Stimulated activated naive CD8-positive, alpha-beta T cell treated with anti-CD3 and anti-CD28 coated beads, Interleukin-15, Interleukin-2, amounts not matched to agents 100 ng/mL and 50 ng/mL, for 24 hours (primary cell): Measurements from ENCODE around the gene ABLIM2.

Experiments used
- H3K27ac Mint-ChIP-seq: one replicate; pipeline ENCODE4 v1.8.0; 2021; ENCODE audit warnings: mild to moderate bottlenecking, mixed read lengths
- H3K27me3 Mint-ChIP-seq: one replicate; pipeline ENCODE4 v1.8.0; 2021; ENCODE audit warnings: mixed read lengths
- H3K36me3 Mint-ChIP-seq: one replicate; pipeline ENCODE4 v1.8.0; 2021; ENCODE audit warnings: low read depth, mixed read lengths
- H3K4me1 Mint-ChIP-seq: one replicate; pipeline ENCODE4 v1.8.0; 2021; ENCODE audit warnings: low read depth, mixed read lengths
- H3K4me3 Mint-ChIP-seq: one replicate; pipeline ENCODE4 v1.8.0; 2021; ENCODE audit warnings: mild to moderate bottlenecking, mixed read lengths
- H3K9me3 Mint-ChIP-seq: one replicate; pipeline ENCODE4 v1.8.0; 2021; ENCODE audit warnings: mixed read lengths

The ABLIM2 gene

DNA sequence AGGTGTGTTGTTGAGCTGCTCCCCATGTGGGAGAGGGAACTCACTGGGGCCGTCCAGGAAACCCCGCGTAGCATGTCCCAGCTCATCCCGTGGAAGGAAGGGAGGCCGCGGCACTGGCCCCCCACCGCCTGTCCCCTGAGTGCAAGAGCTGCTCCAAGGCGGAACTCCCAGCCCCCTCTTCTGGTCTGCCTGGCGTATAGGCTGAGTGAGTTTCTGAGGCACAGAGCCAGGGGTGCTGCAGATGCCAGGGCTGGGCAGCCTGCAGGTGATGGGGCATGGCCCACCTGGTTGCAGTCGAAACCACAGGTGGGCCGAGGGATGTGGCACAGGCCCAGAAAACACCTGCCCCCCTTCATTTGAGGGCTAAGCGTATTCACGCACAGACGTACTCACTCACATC lies 49.6 kb downstream of the ABLIM2 start:
- Mint-ChIP-seq H3K27me3 (peaks cover 3% of the 10 kb centered on the region), H3K4me3 (no peak overlapping the region), H3K27ac (no peak overlapping the region), H3K36me3 (no peaks in the 10 kb centered on the region), H3K9me3 (no peaks in the 10 kb centered on the region), H3K4me1 (peaks cover 3% of the 10 kb centered on the region)

DNA sequence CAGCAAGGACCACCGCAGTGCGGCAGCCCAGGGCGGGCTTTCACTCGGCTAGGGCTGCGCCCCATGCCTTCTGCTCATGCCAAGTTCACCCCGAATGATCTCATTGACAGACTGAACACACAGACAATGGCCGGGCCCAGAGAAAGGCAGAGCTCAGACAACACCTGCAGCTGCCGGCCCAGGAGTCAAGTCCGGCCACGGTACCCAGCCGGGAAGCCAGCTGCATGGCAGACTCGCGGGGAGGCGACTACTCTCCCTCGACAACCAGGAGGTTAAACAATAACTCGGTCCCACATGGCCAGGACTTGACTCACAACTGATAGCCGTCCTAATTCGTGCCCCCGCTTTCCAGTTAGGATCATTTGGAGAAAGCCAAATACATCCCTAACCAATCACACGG lies 50.4 kb downstream of the ABLIM2 start:
- Mint-ChIP-seq H3K27me3 (peaks cover 3% of the 10 kb centered on the region), H3K27ac (no peak overlapping the region), H3K36me3 (no peaks in the 10 kb centered on the region), H3K4me3 (no peak overlapping the region), H3K9me3 (no peaks in the 10 kb centered on the region), H3K4me1 (peaks cover 3% of the 10 kb centered on the region)

DNA sequence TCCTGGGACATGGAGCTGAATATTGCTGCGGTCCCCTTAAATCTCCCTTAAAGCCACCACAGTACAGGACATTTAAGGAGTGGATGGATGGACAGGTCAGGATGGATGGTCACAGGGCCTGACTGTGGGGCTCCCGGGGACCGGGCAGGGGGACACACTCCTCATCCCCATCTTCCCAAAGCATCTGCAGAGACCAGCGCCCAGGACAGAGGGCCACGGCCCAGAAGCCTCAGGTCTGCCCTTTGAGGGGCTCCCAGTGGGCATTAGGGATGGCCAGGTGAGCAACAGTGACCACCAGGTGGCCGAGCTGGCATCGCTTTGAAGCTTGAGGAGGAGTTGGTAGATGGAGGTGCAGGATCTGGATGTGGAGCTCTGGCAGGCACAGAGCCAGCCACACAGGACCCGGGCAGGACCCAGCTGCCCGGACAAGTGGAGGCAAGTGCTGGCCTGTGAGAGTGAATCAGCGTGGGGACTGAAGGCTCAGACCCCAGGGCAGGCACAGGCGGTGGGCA lies 51.4 kb downstream of the ABLIM2 start:
- Mint-ChIP-seq H3K27me3 (peaks cover 6% of the 10 kb centered on the region), H3K4me3 (no peak overlapping the region), H3K4me1 (peaks cover 3% of the 10 kb centered on the region), H3K27ac (no peak overlapping the region), H3K9me3 (no peaks in the 10 kb centered on the region), H3K36me3 (no peaks in the 10 kb centered on the region)

DNA sequence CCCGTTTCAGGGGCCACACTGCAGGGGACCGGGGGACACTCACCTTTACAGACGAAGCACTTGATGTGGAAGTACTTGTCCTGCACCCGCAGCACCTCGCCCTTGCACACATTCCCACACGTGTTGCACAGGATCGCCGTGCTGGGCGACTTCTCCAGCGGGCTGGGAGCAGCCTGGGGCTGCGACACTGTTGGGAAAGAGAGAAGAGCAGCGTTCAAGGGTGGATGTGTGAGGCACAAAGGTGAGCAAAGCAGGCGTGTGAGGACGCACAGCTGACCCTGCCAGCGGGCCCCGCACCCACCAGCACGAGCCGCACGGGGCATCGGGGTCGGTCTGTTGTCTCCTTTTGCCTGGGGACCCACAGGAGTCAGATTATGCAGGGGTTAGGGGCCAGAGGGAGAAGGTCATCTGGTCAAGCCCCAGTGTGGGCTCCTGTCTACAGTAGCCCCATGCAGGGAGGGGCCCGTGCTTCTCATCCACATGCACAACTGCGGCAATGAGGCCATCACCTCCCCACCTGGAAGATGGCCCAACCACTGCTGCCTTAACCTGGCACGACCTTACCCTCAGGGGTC lies 52.1 kb downstream of the ABLIM2 start:
- peaks cover 6% of the 10 kb centered on the region for H3K27me3 Mint-ChIP-seq
- no peaks in the 10 kb centered on the region for H3K36me3 Mint-ChIP-seq
- H3K4me1 Mint-ChIP-seq, result peaks cover 3% of the 10 kb centered on the region
- H3K9me3 Mint-ChIP-seq, result no peaks in the 10 kb centered on the region
- no peak overlapping the region for H3K27ac Mint-ChIP-seq
- H3K4me3 Mint-ChIP-seq, result no peak overlapping the region

DNA sequence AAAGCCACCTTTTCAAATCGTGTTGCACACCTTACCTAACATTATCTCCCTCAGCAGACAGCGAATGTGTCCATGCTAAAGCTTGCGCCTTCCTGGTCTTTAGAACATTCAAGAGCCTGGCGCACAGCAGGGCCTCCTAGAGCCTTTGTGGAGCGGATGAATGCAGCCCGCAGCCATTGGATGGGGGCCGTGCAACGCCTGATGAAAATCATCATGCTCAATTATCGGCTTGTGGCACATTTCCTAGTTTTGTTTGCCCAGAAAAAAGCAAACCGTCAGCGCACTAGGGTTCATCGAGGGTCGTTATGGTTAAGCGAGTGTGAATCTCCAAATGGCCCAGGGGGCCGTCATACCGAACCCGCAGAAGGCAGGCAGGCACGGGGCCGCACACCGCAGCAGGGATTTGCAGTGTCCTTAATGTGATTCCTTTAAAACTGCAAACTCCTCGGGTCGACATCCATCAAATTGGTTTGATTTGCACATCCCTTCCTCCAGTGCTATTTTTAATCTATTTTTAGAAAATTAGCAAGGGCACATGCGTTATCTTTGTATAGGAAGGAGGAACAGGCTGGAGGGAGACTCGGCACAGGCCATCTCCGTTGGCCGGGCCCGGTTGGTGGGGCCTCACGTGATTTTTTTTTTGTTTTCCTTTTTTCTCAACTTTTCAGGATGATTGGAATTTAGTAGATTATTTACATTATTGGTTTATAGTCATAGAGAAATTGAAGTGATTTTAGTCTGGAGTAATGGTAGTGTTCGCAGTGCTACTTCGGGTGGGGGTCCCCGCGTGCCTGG lies 53.1 kb downstream of the ABLIM2 start:
- Mint-ChIP-seq H3K27me3 (peaks cover 3% of the 10 kb centered on the region), H3K4me3 (no peak overlapping the region), H3K4me1 (peaks cover 3% of the 10 kb centered on the region), H3K9me3 (no peaks in the 10 kb centered on the region), H3K27ac (no peak overlapping the region), H3K36me3 (no peaks in the 10 kb centered on the region)

DNA sequence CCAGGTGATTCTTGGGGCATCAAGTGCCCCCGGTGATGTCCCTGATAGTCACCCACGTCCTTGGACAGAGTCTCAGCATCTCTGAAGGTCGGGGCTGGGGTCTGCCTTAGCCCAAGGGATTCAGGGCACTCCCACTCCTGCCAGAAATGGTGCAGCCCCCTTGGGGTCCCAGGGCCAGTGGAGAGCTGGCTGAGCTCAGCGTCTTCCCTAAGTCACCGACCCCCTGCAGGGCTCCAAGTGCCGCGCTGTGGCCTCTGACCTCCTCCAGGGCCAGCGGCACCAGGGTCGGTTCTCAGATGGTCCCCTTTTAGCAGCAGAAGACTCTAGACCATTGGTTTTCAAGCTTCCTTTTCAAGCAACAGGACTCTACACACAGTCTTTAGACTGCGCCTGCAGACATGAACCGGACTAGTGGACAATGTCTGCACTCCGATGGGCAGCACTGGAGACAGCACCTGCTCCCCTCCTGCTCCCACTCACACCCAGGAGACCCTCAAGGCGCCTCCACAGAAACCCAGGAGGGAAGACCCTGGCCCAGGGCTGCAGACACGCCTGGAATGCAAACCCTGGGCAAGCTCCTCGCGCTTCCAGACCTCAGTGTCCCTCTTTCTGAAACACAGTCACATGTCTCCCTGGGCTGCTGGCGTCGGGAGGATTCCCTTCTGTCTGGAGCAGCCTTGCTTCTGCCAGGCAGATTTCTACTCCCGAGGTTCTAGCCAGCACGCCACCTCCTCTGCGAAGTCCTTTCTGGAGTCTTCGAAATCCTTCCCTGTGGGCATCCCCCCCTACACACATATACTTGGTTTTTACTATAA lies 53.9 kb downstream of the ABLIM2 start:
- Mint-ChIP-seq H3K4me1 (no peaks in the 10 kb centered on the region), H3K4me3 (no peak overlapping the region), H3K27me3 (peaks cover 3% of the 10 kb centered on the region)

DNA sequence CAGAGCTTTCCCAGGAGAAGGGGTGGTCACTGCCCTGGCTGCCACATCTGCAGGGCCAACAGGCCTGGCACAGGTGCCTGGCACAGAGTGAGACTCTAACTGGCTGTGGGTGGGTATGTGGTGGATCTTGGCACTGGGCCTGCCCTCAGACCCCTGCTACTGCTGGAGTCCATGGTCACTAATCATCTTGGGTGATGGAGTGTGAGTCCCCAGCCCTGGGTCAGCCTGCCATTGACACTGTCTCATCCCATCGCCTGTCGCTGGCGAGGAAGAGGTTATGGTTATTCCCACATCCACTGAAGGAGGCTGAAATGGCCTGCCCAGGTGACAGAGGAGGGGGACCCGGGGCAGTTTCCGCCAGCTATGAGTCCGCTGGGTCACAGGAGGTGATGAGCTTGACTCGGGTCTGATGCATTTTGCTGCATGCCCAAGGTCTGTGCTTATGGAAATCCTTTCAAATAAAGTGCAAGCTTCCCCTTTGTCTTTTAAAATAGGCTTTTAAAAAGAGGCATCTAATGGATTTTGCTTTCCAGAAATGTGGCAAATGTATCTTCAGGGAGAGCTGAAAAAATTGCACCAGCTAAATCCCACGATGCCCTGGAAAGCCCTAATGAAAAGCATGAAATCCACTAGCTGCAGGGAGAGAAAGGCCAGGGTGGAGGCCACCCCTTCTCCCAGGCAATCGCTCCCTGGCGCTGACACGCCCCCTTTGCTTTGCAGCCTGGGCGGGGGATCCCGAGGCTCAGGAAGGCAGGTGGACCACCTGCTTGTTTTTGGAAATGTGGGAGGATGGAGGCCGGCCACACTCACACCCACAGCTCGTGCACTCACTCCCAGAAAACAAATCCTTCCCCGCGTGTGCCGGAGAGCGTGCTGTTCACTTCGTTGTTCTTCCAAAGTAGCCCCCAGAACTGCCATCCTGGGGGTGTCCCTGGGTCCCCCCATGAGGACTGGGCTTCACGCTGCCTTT lies 54.9 kb downstream of the ABLIM2 start:
- Mint-ChIP-seq H3K9me3 (no peaks in the 10 kb centered on the region), H3K4me3 (no peak overlapping the region), H3K27ac (no peak overlapping the region), H3K27me3 (peaks cover 3% of the 10 kb centered on the region), H3K4me1 (no peaks in the 10 kb centered on the region), H3K36me3 (no peaks in the 10 kb centered on the region)

More for the DNA sequence above, 53.9 kb downstream of the ABLIM2 start:
- H3K9me3 Mint-ChIP-seq, result no peaks in the 10 kb centered on the region
- H3K36me3 Mint-ChIP-seq, result no peaks in the 10 kb centered on the region
- no peak overlapping the region for H3K27ac Mint-ChIP-seq

DNA sequence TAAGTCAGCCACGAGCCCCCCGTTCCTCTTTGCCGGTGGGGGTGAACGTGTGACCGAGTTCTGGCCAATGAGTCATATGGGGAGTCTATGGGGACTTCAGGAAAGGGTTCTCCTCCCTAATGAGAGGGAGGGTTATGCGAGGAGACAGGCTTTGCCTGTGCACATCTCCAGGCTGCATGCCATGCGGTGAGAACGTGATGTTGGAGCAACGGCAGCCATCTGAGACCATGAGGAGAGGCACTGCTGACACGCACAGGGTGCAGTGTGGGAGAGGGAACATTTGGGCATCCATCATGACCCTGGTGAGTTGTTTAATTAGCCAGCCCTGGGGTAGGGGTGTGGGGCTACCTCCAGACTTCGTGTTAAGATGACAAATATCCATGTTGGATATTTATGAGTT lies 55.8 kb downstream of the ABLIM2 start:
- Mint-ChIP-seq H3K27me3 (peaks cover 3% of the 10 kb centered on the region), H3K9me3 (no peaks in the 10 kb centered on the region), H3K4me3 (no peak overlapping the region), H3K27ac (no peak overlapping the region), H3K36me3 (no peaks in the 10 kb centered on the region), H3K4me1 (no peaks in the 10 kb centered on the region)

DNA sequence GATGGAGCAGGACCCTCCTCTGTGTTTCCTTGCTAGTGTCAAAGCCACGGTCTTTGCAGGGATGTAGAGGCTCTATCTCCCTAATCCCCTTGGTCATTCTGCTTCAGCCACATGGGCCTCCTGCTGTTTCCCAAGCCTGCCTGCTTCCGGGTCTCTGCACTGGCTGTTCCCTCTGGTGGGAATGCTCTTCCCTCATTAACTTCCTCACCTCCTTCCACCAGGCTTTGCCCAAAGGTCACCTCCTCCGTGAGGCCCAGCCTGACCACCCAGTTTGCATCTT lies 56.6 kb downstream of the ABLIM2 start:
- Mint-ChIP-seq H3K9me3 (no peaks in the 10 kb centered on the region), H3K4me1 (no peaks in the 10 kb centered on the region), H3K4me3 (no peak overlapping the region), H3K36me3 (no peaks in the 10 kb centered on the region), H3K27me3 (peaks cover 3% of the 10 kb centered on the region), H3K27ac (no peak overlapping the region)

DNA sequence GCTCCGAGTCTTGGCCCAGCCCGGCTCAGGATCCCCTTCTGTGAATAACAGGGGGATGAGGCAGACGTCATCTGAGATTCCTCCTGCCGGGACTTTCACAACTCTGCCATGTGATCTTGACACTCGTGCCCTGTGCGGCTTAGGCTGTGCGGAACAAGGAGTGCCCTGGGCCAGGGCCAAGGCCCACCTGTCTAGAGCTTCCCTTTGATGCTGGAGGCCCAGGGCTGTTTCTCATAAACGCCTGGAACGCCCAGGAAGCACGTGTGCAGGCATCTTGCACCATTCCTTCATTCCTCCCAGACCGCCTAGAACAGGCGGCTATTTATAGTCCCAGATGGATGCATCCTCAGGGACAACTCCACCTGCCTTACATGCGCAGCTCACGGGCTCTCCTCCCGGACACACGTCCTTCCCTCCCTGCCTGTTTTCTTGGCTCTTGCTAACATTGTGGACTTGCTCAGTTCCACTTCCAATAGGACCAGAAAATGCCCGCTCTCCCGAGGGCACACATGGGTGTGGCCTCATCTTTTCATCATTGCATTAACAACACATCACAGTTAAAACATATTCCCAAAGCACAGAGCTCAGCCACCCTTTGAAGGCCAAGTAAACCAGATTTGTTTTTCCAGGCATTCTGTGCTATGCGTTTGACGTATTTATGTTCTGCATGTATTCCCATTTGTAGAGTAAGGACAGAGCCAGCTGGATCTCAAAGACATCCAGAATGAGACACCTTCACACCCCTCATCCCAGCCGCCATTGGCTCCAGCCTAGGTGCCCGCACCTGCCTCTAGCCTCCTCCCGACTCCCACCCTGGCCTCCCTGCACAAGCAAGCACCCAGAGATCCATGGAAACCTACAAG lies 57.2 kb downstream of the ABLIM2 start:
- Mint-ChIP-seq H3K9me3 (no peaks in the 10 kb centered on the region), H3K27me3 (peaks cover 3% of the 10 kb centered on the region), H3K4me3 (no peak overlapping the region), H3K27ac (no peak overlapping the region), H3K36me3 (no peaks in the 10 kb centered on the region), H3K4me1 (no peaks in the 10 kb centered on the region)

DNA sequence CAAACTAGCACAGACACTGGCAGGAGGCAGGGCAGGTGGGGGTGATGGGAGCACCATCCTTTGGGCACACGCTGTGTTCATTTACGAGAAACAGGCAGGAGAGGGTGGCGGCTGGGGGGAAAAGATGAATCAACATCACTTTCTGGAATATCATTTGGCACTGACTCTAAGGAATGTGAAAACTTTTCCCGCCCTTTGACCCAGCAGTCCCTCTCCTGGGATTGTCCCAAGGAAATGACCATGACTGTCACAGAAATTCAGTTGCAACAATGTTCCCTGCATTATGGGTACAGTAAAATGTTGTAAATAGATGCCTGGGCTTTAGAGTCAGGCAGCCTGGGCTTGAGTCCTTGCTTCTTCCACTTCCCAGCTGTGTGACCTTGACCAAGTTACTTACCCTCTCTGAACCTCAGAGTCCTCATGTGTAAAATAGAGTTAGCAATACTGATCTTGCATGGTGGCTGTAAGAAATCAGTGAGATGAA lies 58.6 kb downstream of the ABLIM2 start:
- H3K4me3 Mint-ChIP-seq, result no peak overlapping the region
- H3K4me1 Mint-ChIP-seq, result no peaks in the 10 kb centered on the region
- H3K27me3 Mint-ChIP-seq, result peaks cover 3% of the 10 kb centered on the region
- H3K27ac Mint-ChIP-seq, result no peak overlapping the region
- peaks cover 4% of the 10 kb centered on the region for H3K36me3 Mint-ChIP-seq
- H3K9me3 Mint-ChIP-seq, result peaks cover 7% of the 10 kb centered on the region

DNA sequence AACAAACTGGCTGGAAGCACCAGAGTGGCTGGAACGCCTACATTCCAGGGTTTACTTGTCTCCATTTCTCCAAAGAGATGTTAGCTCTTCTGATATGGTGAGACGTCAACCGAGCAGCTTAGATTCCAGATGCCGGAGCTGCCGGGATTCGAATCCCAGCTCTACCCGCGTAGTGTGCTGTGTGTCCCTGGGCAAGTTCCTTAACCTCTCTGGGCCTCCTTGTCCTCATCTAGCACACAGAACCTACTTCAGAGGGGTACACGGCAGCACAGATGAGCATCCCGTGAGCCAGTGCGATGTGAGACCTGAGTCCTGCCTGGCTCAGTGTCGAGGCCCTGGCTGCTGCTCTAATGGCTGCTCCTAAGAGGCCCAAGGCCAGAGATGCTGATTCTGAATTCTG lies 60.1 kb downstream of the ABLIM2 start:
- Mint-ChIP-seq H3K36me3 (peaks cover 13% of the 10 kb centered on the region), H3K4me3 (no peak overlapping the region), H3K4me1 (no peaks in the 10 kb centered on the region), H3K27me3 (peaks cover 3% of the 10 kb centered on the region), H3K9me3 (peaks cover 16% of the 10 kb centered on the region), H3K27ac (no peak overlapping the region)

DNA sequence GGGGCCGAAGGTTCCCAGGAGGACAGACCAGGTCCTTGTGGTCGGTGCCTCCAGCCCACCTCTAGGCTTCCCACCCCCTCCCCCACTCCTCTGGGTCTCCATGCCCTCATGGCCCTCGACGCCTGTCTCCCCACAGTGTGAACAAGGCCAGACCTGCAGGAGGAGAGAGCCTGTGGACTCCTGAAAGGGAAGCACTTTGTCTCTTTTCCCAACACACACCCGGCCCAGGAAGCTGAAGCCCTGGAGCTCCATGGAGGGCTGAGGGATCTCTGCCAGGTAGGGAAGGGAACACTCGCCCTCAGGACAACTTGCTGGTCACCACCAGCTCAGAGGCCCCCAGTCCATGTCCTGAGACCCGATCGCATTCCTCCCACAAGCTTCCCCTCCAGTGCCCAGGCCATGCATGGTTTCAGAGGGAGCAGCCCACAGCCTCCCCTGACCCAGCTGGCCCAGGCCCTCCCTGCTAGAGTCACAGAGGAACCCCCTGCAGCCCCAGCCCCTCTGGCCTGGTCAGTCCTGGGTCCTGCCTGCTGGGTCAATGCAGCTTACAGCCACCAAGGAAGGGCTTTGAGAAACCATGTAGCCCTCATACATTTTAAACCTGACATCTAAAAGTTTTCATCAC lies 60.8 kb downstream of the ABLIM2 start:
- Mint-ChIP-seq H3K9me3 (peaks cover 21% of the 10 kb centered on the region), H3K27ac (no peak overlapping the region), H3K4me3 (no peak overlapping the region), H3K27me3 (peaks cover 3% of the 10 kb centered on the region), H3K4me1 (no peaks in the 10 kb centered on the region), H3K36me3 (peaks cover 15% of the 10 kb centered on the region)
